Activated naive CD8-positive, alpha-beta T cell treated with anti-CD3 and anti-CD28 coated beads, Interleukin-2, amount 50 U/mL, for 16 hours (primary cell): ENCODE results near the gene MYL7.

Experiments used
- DNase-seq: peaks from one replicate; pipeline ENCODE4 v3.0.0-alpha.2; 2020; ENCODE audit warnings: low read depth, low spot score

The MYL7 gene

DNA sequence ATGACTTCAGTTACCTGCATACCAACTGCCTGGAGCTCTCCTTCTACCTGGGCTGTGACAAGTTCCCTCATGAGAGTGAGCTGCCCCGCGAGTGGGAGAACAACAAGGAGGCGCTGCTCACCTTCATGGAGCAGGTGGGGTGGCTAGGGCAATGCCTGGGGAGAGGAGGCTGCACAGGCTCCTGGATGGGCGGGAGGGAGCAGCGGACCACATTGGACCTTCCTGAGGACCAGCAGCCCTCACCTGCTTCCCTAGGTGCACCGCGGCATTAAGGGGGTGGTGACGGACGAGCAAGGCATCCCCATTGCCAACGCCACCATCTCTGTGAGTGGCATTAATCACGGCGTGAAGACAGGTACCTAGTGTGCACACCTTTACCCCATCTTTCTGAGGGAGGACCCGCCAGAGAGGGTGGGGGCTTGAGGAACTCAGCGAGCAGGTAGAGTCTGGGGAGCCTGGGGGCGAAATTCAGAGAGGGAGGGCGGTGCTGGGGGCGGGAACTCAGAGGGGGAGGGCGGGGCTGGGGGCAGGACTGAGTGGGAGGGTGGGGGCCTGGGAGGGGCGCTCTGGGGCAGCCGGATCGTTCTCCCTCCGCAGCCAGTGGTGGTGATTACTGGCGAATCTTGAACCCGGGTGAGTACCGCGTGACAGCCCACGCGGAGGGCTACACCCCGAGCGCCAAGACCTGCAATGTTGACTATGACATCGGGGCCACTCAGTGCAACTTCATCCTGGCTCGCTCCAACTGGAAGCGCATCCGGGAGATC is 28.0 kb downstream of the MYL7 start:
- DNase-seq = no peak

DNA sequence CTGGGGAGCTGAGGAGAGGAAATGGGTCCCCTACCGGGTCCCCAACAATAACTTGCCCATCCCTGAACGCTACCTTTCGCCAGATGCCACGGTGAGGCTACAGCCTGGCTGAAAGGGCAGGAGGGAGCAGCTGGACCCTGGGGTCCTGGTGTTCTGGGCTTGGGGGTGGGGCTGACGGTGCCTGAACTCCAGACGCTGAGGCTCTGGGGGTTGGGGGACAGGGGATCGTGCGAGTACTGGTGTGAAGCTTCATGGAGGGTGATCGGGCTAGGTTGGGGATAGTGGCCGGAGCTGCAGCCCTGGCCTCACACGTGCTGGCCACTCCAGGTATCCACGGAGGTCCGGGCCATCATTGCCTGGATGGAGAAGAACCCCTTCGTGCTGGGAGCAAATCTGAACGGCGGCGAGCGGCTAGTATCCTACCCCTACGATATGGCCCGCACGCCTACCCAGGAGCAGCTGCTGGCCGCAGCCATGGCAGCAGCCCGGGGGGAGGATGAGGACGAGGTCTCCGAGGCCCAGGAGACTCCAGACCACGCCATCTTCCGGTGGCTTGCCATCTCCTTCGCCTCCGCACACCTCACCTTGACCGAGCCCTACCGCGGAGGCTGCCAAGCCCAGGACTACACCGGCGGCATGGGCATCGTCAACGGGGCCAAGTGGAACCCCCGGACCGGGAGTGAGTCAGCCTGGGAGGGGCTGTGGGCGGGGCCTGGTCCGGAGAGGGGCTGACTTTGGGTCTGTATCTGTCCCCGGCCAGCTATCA is 28.7 kb downstream of the MYL7 start:
- no peak for DNase-seq

DNA sequence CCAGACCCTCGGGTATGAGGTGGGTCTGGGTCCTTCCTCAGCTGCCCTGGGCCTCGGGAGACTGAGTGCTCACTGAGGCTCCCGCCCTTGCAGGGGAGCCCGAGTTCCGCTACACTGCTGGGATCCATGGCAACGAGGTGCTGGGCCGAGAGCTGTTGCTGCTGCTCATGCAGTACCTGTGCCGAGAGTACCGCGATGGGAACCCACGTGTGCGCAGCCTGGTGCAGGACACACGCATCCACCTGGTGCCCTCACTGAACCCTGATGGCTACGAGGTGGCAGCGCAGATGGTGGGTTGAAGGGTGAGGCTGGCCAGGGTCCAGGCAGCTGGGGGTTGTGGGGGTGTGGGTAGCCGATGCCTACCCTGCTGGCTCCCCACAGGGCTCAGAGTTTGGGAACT is 29.4 kb downstream of the MYL7 start:
- no peak for DNase-seq

DNA sequence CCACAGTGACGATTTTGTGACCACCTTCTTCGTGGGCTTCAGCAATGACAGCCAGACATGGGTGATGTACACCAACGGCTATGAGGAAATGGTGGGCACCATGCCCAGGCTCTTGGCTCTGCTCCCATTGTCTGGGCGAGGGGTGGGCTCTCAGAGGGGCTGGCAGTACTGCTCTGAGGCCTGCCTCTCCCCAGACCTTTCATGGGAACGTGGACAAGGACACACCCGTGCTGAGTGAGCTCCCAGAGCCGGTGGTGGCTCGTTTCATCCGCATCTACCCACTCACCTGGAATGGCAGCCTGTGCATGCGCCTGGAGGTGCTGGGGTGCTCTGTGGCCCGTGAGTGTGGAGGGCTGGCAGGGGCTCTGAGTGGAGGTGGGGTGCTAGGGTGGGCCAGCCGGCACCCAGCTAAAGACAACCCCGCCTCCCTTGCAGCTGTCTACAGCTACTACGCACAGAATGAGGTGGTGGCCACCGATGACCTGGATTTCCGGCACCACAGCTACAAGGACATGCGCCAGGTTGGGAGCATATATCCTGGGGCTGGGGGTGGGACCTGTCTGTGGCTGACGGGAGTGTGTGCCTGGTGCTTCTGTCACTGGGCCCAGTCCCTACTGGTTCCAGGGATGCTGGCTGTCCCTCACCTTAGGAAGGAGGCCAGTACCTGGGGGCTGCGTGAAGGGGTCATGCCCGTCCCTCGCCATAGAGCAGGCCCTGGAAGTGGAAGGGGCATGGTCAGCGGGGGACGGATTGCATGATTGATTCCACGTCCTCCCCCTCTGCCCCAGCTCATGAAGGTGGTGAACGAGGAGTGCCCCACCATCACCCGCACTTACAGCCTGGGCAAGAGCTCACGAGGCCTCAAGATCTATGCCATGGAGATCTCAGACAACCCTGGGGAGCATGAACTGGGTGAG is 30.2 kb downstream of the MYL7 start:
- DNase-seq = no peak

DNA sequence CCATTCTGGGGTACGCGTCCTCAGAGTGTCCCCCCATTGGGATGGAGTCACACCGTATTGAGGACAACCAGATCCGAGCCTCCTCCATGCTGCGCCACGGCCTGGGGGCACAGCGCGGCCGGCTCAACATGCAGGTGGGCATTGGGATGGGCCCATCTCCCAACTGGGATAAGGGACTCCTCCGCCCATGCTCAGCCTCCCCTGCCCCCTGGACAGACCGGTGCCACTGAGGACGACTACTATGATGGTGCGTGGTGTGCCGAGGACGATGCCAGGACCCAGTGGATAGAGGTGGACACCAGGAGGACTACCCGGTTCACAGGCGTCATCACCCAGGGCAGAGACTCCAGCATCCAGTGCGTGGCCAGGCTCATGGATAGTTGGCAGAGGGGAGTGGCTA is 31.1 kb downstream of the MYL7 start:
- DNase-seq = no peak

DNA sequence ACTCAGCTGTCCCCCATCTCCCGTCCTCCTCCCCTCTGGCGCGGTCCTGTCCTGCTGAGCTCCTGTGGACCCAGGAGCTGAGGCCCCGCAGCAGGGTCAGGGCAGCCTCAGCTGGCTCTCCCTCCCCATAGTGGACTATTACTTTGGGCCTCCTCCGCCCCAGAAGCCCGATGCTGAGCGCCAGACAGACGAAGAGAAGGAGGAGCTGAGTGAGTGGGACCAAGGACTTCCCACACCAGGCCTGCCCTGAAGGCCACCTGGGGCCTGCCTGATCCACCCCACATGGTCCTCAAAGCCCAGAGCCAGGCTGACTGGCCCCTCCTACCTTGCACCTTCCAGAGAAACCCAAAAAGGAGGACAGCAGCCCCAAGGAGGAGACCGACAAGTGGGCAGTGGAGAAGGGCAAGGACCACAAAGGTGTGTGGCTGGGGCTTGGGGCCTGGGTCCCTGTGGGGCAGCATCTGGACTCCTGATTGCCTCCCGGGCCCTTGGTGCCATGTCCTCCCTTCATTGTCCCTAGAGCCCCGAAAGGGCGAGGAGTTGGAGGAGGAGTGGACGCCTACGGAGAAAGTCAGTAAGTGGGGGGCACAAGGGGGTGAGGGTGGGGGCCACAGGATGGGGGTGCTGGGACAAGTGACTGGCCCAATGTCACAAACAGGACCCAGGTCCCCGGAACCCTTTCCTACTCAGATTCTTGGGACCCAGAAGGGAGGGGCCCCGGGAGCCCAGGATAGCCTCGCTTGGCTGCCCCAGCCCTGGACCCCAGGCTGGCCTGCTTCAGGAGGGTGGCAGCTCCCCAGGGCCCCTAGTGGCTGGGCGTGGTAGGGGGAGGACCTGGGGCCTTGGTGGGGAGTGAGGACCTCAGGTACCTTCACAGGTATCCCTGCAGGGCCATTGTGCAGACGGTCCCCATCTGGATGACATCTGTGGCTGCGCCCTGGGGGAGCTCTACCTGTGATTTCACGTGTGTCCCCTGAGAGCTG is 32.1 kb downstream of the MYL7 start:
- DNase-seq = no peak

DNA sequence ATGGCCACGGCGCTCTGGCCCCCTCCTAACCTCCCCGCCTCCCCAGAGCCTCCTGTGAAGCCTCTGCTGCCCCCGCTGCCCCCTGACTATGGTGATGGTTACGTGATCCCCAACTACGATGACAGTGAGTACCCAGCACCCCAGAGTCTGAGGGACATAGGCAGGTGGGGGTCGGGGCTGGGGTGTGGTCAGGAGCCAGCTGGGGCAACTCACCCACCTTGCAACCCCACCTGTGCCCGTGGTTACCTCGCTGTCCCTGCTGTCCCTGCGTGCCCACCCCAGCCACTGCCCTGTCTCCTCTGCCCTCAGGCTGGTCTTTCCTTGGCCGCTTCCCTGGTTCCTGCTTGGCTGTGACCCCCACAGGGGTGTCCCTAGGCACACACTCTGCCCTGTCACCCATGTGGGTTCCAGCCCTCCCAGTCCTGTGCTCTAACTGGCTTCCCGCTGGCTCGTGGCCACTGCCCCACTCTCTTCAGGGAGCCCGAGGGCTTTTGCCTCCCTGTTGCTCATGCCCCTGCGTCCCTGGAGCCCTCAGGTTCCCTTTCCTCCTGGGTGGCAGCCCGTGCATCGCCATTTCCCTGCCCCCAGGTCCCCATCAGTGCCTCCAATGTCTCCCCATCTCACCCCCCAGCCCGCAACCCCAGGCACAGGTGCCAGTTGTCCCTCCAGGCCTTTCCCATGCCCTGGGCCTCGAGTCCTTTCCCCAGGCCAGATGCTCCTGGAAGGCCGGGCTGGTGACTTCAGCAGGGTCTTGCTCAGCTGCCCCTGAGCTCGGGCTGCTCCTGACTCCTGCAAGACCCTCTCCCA is 33.0 kb downstream of the MYL7 start:
- DNase-seq = no peak

DNA sequence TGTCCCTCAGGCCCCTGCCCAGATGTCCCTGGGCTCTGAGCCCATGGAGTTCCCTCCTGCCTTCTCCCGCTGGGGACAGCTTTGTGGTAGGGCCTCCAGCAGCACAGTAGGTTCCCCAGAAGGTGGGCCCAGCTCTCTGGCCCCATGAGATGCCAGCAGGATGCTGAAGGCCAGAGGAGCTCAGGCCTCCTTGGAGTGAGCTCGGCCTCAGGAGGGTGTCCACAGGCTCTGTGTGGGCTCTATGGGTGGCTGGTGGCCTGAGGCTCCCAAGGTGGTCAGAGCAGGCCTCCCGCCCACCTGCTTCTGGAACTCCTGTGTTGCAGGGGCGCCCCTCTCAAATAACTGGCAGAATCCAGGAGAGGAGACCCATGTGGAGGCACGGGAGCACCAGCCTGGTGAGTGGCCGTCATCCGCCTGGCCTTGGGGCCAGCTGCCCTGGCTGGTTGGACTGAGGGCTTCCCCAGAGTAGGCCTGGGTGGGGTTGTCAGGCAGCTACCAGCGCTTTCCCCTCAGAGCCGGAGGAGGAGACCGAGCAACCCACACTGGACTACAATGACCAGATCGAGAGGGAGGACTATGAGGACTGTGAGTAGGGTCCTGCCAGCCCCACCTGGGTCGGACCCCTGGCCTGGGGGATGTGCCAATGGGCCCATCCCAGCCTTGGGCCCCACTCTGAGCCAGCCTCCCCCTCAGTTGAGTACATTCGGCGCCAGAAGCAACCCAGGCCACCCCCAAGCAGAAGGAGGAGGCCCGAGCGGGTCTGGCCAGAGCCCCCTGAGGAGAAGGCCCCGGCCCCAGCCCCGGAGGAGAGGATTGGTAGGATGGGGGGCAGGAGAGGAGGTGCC is 33.8 kb downstream of the MYL7 start:
- DNase-seq = no peak

DNA sequence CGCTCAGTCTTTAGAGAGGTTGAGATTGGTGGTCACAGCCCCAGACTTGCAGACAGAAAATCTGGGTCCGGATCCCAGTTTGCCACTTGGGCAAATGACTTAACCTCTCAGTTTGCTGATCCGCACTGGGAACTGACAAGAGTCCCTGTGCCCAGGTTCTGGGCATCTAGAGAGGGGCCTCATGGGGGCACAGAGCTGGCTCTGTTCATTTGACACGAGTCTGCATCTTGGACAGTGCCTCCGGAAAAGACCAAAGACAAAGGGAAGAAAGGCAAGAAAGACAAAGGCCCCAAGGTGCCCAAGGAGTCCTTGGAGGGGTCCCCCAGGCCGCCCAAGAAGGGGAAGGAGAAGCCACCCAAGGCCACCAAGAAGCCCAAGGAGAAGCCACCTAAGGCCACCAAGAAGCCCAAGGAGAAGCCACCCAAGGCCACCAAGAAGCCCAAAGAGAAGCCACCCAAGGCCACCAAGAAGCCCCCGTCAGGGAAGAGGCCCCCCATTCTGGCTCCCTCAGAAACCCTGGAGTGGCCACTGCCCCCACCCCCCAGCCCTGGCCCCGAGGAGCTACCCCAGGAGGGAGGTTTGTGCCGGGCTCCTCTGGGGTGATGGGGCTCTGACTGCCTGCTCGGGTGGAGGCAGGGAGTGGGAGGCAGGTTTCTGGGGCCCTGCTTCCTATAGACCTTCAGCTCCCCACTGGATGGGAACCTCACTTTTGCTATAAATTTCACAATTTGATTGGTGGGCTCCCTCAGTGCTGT is 34.6 kb downstream of the MYL7 start:
- DNase-seq = no peak

DNA sequence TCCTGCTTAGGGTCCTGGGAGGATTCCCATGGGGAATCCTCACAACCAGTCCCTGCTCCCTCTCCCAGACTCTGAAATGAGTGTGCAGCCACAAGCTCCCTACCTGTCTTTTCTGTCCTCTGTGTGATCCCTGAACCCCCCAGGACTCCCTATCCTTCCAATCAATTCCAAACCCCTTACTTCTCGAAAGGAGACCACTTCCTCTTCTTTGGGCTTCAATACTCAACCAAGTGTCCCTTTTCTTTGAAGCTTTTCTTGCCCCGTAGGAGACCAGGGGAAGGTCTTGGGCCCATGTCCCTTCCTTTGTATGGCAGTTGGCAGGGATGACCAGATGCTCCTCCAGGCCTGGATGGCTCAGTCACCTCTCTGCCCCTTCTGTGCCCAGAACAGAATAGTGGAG is 35.3 kb downstream of the MYL7 start:
- DNase-seq = no peak

DNA sequence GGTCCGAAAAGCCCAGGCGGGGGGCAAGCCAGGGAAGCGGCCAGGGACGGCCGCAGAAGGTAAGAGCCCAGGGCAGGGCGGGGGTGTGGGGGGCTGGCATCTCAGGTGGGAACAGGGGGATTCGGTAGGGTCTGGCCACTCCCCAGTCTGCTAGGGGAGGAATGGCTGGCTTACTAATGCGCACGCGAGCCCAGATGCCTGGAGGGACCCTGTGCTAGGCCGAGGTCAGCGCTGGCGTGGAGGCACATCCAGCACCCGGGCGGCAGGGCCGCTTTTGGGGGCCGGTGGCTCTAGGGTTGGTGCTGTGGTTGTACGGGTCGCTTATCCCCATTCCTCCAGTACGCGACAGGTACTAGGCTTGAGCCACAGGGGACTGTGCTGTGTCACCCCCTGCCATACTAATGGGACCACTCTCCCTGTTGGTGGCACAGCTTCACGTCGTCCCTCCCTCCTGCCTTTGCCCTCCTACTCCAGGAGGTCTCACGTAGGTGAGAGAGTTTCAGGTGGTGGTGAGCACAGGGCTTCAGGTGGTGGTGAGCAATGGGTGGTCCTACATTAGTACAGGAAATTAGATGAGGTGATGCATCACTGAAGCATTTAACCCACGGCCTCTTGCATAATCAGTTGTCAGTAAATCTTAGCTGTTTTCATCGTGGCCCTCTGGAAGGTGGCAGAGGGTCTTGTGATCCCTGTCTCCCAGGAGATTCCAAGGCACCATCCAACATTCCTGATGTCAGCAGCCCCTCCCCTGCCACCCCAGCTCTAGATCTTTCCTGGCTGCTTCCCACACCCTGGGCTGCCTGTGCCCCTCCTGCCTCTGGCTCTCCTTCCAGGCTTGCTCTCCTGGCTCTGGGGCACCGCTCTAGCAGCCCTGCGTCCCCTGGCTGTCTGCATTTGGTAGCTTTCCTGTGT is 36.0 kb downstream of the MYL7 start:
- DNase-seq = no peak

DNA sequence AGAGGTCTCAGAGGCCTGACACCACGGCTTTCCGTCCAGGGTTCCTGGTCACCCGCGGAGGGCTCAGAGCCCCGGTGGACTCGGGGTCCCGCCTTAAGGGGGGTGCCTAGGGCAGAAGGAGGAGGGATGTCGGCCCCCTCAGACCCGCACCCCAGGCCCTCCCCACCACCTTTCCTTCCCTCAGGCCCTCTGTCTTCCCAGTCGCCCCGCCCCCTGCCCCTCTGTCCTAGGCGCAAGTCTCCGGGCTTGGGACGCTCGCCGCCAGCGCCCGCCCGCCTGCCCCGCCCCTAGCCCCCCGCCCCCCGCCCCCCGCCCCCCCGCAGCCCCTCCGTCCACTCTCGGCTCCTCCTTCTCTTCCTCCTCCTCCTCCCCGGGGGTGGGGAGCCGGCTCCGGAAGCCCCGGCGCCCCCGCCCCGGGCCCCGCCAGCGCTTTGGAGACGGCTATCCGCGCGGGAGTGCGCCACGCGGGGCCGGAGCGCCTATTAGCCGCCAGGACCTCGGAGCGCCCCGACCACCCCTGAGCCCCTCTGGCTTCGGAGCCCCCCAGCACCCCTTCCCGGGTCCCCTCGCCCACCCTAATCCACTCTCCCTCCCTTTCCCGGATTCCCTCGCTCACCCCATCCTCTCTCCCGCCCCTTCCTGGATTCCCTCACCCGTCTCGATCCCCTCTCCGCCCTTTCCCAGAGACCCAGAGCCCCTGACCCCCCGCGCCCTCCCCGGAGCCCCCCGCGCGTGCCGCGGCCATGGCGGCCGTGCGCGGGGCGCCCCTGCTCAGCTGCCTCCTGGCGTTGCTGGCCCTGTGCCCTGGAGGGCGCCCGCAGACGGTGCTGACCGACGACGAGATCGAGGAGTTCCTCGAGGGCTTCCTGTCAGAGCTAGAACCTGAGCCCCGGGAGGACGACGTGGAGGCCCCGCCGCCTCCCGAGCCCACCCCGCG is 36.9 kb downstream of the MYL7 start, which contains the start of gene AEBP1:
Gene AEBP1 (plus strand): TSS at position 423 of the 937 bp plus-strand sequence. CDS start 321 bp downstream, at position 744.
- no peak for DNase-seq

DNA sequence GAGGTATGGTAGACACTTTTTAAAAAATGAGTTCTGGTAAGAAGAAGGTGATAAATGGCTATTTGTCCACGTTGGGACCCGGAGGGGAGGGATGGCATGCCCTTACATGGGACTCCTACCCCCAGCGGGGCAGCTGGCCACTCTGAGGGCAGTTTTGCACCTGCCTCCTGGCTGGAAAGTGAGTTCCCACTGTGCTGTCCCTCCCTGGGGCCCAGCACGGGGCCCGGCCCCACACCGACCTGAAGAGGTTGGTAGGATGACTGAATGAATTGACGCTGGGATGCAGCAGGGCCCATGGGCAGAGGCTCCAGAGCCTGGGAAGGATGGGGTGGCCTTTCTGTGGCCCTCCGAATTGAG is 37.6 kb downstream of the MYL7 start:
- no peak for DNase-seq

DNA sequence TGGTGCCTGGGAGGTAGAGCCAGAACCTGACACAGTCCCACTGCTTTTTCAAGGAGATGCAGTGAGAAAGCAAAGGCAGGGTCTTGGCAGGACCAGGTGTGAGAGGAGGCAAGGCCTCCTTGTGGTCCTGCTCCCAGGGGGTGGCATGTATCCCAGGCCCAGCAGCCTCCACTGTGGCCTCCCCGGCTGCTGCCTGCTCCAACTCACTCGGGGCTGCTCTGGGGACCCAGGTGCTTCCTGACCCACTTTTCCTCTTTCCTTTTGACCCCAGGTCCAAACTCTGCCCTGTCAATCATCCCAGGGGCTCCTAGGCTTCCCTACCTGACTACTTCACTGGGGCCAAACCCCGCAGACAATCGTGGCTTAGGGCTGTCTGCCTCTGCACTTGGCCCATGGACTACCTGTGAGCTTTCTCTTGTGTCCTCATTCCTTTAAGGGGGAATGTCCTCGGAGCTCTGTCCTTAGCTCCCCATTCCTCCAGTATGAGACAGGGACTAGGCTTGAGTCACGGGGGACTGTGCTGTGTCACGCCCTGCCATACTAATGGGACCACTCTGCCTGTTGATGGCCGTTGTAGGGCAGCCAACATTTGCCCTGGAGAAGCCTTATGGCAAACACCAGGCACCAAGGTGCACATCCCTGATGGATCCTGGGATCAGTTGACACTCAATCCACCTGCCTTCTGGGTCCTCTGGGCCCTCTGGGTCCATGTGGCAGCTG is 38.1 kb downstream of the MYL7 start:
- DNase-seq = no peak
